Right cardiac atrium (tissue), 5 donors: ENCODE results near the gene RABL2B. TPM values are rescaled to one million over a fixed set of nuclear protein-coding genes. Genes with fewer than 3 reads are reported as not detected.

ENCODE experiments used
- ATAC-seq, 2 donors: fragments of 200-7000 bp; cut with Tn5 transposase; one replicate each; pipeline versions ENCODE4 v1.8.0 to v1.9.1; 2020; ENCODE audit warnings: moderate library complexity in 2 of 2, mild to moderate bottlenecking in 1 of 2
- DNase-seq, 3 donors: peaks; one replicate each; pipeline ENCODE4 v3.0.0-alpha.2; 2020
- H3K27ac ChIP-seq: one replicate; pipeline ENCODE4 v1.5.1; 2013; ENCODE audit warnings: mild to moderate bottlenecking, low read length, control low read depth, moderate library complexity
- H3K27me3 ChIP-seq: one replicate; pipeline ENCODE4 v1.6.1; 2013; ENCODE audit not compliant: control insufficient read depth, insufficient read depth
- H3K4me1 ChIP-seq: one replicate; pipeline ENCODE4 v1.6.1; 2013; ENCODE audit warnings: low read length; ENCODE audit not compliant: control insufficient read depth, insufficient read depth
- H3K4me3 ChIP-seq: one replicate; pipeline ENCODE4 v1.5.1; 2013; ENCODE audit warnings: low read length, control low read depth
- H3K9me3 ChIP-seq: one replicate; pipeline ENCODE4 v1.6.1; 2013; ENCODE audit warnings: low read length; ENCODE audit not compliant: control insufficient read depth
- whole genome bisulfite sequencing: extraction: QIAGEN DNeasy Blood & Tissue Kit; methylation state at CpG from one replicate; pipeline ENCODE4 v1.1.7; 2013; 5-methylcytosine and 5-hydroxymethylcytosine counted together
- intact Hi-C, 4 donors: fragments of 100-400 bp; cut with DNase I; formaldehyde crosslinking; loops; one replicate each; pipeline versions ENCODE4 v1.11.0 to v1.14.0; 2022 to 2023
- polyA plus RNA-seq: library from polyadenylated mRNA; stranded (reverse); fragments of 200-250 nt; gene quantifications from one replicate; pipeline ENCODE4 v1.2.3, GENCODE V29; 2013
- total RNA-seq, 4 donors: library from RNA; stranded (reverse); fragmentation: NEBNext Ultra II Directional; extraction: Animal tissue kit (Norgen Biotek cat#: 25700); gene quantifications; one replicate each; pipeline ENCODE4 v1.2.1, GENCODE V29; 2021
- donor health status: healthy with polysubstance abuse.
- donor health status: DM: no; HTN: yes; CAD: no.
- donor health status: DM: no; HTN: no; CAD: no.
- donor health status: DM: no; HTN: yes; CAD: no; lungs with severe emphysema.
- donor health status: DM: yes; HTN: yes; CAD: no.

The RABL2B gene
- total and polyA plus RNA-seq, 5 donors, result 8.1 to 11.9 (median 10.6) TPM

DNA sequence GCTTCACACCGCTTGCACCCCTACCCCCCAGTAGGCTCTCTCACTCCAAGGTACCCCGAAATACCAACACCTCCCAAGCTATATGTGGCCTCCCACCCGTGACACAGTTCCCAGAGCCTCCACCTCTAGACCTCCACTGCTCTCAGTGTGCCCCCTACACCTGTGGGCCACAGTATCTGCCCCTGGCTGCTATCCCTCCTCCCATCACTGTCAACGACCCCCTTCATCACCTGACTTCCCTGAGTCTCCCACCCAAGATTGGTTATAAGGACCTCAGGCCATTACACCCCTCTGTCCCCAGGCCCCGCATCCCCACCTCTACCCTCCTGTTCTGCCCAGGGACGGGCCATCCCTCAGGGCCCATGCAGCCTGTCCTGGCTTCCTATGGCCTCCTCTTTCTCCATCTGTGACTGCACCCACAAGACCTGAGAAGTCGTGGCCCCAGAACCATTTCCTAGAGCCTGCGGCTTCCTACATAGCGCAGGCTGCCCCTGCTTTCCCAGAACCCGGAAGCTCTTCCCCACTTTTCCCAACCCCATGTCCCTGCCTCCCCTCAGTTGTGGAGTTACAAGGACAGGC is 44.7 kb downstream of the RABL2B start:
- ATAC-seq (no peak), DNase-seq (peak in 1 of 3 donors; percentile 17)
- intact Hi-C loops, result no loop called here
- H3K4me3 ChIP-seq, result no peak overlapping the region
- 88% methylated on average over 10 of the region's 10 CpGs for WGBS
- H3K27me3 ChIP-seq, result no peaks in the 10 kb centered on the region
- no peaks in the 10 kb centered on the region for H3K9me3 ChIP-seq
- no peak overlapping the region for H3K27ac ChIP-seq
- H3K4me1 ChIP-seq, result no peaks in the 10 kb centered on the region

DNA sequence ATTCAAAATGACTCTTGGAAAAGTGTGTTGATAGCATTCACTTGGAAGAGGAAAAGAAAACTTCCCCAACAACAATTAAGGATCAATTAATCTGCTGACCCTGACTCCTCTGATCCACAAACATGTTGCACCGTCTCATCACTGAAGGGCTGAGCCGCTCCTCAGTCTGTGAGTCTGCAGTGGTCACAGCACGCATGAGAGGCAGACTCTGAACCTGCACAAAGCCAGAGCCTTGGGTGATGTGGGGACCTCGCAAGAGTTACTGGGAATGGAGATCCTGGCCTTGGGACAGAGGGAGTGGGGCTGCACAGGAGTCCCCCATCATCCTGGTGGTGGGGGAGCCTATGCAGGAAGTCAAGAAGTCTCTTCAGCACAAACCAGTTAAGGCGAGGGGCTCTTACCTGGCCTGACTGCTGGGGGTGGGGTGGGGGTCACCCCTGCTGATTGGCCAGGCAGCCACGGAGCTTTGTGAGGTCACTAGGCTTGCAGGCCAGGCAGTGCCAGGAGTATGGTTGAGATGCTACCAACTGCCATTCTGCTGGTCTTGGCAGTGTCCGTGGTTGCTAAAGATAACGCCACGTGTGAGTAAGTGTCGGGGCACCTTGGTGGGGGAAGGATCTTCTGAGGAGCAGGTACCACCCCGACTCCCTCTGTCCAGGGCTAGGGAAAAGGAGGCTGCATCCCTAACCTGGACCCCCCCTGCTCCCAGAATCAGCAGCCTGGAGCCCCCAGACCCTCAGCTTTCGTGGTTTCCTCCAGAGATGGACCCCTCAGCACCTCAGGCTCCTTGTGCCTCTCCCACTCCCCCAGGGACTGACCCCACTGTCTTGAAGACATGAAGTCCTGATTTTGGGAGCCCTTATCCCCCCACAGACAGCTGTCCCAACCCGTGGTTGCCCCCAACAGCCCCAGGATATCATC is 45.4 kb downstream of the RABL2B start, which contains the start of gene ACR:
TSS of gene ACR (plus strand) at position 477 of the 921 bp plus-strand sequence. CDS start at position 509, 32 bp downstream.
- Histone ChIP-seq H3K4me1 (no peaks in the 10 kb centered on the region), H3K9me3 (no peaks in the 10 kb centered on the region), H3K27ac (no peak within 1 kb of the TSS), H3K27me3 (no peaks in the 10 kb centered on the region), H3K4me3 (no peak within 1 kb of the TSS)
- DNase-seq (peak in 2 of 3 donors; percentile 12 to 33), ATAC-seq (peak in 1 of 2 donors; percentile 1)
- WGBS, result 75% methylated on average over 13 of the region's 13 CpGs
- intact Hi-C loops, result no loop called here

DNA sequence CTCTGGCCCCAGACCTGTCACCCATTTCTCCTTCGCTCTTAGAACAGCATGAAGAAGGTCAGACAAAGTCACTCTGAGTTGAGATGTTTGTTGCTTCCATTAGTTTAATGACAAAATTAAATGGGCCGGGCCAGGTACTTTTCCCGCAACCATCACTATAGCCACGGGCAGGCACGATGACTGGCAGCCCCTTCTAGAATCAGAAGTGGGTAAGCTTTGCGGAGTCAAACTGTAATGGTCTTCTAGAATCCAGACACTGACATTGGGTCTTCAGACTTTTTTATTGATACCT is 47.8 kb downstream of the RABL2B start:
- 79% methylated on average over 6 of the region's 6 CpGs for WGBS
- H3K4me1 ChIP-seq, result no peaks in the 10 kb centered on the region
- ATAC-seq (no peak), DNase-seq (no peak)
- no peaks in the 10 kb centered on the region for H3K9me3 ChIP-seq
- intact Hi-C loops, result no loop called here
- H3K4me3 ChIP-seq, result no peak overlapping the region
- no peaks in the 10 kb centered on the region for H3K27me3 ChIP-seq
- H3K27ac ChIP-seq, result no peak overlapping the region

DNA sequence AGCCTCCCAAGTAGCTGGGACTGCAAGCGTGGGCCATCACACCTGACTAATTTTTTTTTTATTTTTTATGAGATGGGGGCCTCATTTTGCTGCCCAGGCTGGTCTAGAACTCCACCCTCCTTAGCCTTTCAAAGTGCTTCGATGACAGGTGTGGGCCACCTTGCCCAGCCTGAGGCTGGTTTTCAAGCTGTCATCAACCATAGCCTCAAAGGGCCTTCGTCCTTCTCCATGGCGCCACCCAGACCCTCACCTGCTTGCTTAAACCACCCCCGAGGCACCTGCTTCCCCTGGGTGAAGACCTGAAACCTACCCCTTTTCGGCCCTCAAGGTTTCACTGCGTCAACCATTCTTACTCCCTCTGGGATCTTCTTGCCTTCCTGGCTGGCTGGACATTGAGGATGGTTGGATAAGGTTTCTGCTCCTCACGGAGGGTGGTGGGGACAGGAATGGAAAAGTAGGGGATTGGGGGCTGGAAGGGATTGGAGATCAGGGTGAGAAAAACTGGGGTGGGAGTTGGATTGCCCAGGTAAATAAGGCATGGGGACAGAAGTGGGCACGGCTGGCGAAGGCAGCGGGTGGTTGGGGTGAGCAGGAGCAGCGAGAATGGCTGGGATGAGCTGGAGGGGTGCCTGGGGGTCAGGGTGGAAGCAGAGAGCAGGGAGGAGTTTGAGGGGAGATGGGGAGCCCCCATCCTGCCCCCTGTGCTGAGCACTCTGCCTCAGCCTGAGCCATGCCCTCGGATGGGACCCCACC is 48.3 kb downstream of the RABL2B start:
- no peaks in the 10 kb centered on the region for H3K9me3 ChIP-seq

DNA sequence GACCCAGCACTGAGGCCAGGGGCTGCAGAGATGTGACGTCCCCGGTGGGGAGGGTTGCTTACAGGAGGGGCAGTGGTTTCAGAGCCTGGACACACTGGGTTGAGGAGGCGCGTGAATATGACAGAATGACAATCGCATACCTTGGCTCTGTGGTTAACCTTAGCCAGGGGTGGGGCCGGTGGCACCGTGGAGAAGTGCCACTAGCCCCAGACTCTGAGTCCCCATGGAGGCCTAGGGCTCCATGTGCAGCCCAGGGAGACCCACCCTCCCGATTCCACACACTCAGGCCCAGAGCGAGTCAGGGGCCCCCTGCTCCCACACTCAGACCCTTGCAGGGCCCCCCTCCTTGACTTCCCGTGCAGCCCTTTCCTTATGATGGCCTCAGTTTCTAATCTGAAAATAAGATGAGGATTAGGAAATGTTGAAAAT is 49.1 kb downstream of the RABL2B start:
- no peaks in the 10 kb centered on the region for H3K9me3 ChIP-seq
- ATAC-seq (peak in 1 of 2 donors; percentile 0), DNase-seq (peak in 1 of 3 donors; percentile 45)
- H3K4me3 ChIP-seq, result no peak overlapping the region
- intact Hi-C loops, result no loop called here
- H3K4me1 ChIP-seq, result no peaks in the 10 kb centered on the region
- no peak overlapping the region for H3K27ac ChIP-seq
- 81% methylated on average over 10 of the region's 10 CpGs for WGBS
- no peaks in the 10 kb centered on the region for H3K27me3 ChIP-seq

More for the DNA sequence above, 48.3 kb downstream of the RABL2B start:
- ATAC-seq (no peak), DNase-seq (peak in 1 of 3 donors; percentile 38)
- Histone ChIP-seq H3K4me1 (no peaks in the 10 kb centered on the region), H3K27me3 (no peaks in the 10 kb centered on the region), H3K27ac (no peak overlapping the region), H3K4me3 (no peak overlapping the region)
- WGBS, result 89% methylated on average over 13 of the region's 13 CpGs
- intact Hi-C loops, result no loop called here

DNA sequence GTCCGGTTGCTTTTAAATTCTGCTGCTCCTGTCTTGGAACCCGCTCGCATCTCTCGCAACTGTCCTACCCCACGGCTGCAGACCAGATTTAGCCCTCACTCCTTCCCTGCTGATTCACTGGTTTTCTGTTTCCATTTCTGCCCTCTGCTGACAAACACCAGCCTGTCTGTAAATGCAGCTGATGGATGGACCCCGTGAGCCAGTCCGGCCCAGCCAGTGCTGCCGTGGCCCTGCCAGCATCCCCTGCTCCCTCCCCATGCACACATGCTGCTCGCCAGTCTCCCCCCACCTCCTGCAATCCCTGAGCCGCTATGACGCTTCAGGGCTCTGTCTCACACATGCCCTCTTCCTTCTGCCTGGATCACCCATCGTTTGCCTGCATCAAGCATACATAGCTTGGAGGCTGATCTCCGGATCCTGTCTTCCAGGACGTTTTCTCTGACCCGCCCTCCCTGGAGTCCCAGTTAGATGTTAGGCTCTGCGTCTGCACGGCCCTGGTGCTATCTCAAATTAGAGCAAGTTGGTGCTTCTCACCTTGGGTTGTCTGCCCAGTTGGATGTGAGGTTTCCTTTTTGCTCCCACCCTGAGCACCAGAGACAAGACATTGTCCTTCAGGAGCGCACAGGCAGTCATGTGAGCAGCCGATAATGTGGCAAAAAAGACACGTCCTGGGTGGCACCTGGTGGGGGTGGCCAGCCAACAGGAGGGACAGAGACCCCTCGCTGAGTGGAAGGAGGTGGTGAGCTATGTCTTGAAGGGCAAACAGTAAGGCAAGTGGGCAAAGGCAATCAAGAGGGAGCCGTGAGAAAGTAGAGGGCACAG is 49.7 kb downstream of the RABL2B start:
- intact Hi-C loops, result no loop called here
- Histone ChIP-seq H3K27me3 (no peaks in the 10 kb centered on the region), H3K27ac (no peak overlapping the region), H3K9me3 (no peaks in the 10 kb centered on the region), H3K4me1 (no peaks in the 10 kb centered on the region), H3K4me3 (no peak overlapping the region)
- WGBS, result 36% methylated on average over 22 of the region's 22 CpGs
- ATAC-seq, result peak in 1 of 2 donors; percentile 1
- peak in 2 of 3 donors; percentile 51 to 52 for DNase-seq

DNA sequence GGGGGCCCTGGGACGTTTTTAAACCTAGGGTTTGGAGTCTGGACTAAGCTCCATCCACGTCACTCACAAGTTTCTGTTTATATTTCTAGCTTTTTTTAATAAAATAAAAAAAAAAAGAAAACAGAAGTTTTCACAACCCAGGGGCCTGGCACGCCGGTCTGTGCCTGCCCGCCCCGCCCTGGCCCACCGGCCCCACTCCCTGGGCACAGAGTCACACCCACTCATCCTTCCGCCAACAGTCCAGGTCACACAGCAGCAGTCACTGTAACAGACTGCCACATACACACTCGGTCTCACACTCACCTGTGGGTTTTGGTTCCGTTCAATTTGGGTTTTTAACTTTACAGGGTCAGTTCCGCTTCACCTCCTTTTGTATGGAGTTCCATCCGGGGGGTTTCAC is 50.8 kb downstream of the RABL2B start:
- H3K27ac ChIP-seq, result no peak overlapping the region
- no peak overlapping the region for H3K4me3 ChIP-seq
- 71% methylated on average over 12 of the region's 12 CpGs for WGBS
- H3K9me3 ChIP-seq, result no peaks in the 10 kb centered on the region
- ATAC-seq (no peak), DNase-seq (peak in 2 of 3 donors; percentile 8 to 24)
- H3K4me1 ChIP-seq, result no peaks in the 10 kb centered on the region
- H3K27me3 ChIP-seq, result no peaks in the 10 kb centered on the region
- intact Hi-C loops, result no loop called here

DNA sequence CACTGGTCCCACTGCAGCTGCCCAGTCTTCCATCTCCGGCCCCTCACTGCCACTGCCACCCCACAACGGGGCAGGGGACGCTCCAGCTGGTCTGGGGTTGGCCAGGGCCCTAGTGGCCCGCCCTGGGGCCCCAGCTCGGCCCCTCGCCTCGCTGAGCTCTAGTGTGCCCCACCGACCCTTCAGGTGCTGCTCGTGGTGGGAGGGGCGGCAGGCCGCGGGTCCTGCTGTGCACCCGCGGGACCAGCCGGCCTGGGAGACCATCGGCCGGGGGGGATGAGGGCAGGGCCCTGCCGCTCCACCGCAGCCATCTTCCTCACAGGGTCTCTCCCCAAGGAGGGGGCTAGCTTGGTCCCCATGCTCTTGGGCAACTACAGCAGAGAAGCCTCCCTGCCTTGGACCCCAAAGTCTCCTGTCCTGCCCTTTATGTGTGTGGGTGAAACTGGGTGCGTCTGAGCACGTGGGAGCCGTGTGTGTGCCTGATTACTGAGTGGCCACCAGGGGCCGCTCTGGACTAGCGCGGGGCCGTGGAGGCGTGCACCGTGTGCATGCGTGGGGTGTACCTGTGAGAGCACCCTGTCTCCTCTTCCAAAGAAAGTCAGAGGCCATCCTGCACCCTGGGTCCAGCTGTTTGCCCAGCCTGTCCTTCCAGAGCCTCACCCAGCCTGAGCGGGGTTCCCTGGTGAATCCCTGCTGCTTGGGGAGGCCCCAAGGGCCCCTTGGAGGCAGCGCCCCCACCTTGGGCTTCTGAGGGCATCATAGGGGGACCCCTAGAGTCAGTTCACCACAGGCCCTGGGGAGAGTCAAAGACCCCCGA is 51.4 kb downstream of the RABL2B start:
- Histone ChIP-seq H3K4me1 (no peaks in the 10 kb centered on the region), H3K27ac (no peak overlapping the region), H3K9me3 (no peaks in the 10 kb centered on the region), H3K27me3 (no peaks in the 10 kb centered on the region), H3K4me3 (no peak overlapping the region)
- ATAC-seq (peak; percentile 53 to 59), DNase-seq (peak in 2 of 3 donors; percentile 64 to 66)
- intact Hi-C loops, result no loop called here
- 35% methylated on average over 32 of the region's 32 CpGs for WGBS

DNA sequence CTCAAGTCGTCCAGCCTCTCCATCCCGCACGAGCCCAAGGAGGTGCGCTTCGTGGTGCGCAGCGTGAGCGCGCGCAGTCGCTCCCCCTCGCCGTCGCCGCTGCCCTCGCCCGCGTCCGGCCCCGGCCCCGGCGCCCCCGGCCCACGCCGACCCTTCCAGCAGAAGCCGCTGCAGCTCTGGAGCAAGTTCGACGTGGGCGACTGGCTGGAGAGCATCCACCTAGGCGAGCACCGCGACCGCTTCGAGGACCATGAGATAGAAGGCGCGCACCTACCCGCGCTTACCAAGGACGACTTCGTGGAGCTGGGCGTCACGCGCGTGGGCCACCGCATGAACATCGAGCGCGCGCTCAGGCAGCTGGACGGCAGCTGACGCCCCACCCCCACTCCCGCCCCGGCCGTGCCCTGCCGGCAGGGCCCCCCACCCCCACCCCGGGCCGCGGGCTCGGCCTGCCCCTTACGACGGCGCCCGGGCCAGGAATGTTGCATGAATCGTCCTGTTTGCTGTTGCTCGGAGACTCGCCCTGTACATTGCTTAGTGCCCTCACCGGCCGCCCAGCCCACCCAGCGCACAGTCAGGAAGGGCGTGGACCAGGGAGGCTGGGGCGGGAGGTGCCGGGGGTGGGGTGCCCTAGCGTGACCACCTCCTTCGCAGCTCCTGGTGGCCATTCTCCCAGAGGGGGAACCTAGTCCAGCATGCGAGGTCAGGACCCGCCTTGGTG is 52.3 kb downstream of the RABL2B start:
- intact Hi-C loops, result no loop called here
- DNase-seq (peak; percentile 71 to 75 (median 73)), ATAC-seq (peak; percentile 22 to 61)
- H3K27ac ChIP-seq, result no peak overlapping the region
- 41% methylated on average over 76 of the region's 76 CpGs for WGBS
- H3K9me3 ChIP-seq, result no peaks in the 10 kb centered on the region
- no peaks in the 10 kb centered on the region for H3K27me3 ChIP-seq
- H3K4me3 ChIP-seq, result no peak overlapping the region
- H3K4me1 ChIP-seq, result no peaks in the 10 kb centered on the region
